GM11168 (cell line): Measurements from ENCODE around the gene FNDC10.

Experiments used
- in situ Hi-C: fragments of 300-500 bp; cut with MboI; formaldehyde crosslinking; loops from one replicate; pipeline ENCODE4 v1.12.0; 2022; ENCODE audit warnings: low sequenced_read_pairs; ENCODE audit not compliant: unreplicated experiment

The FNDC10 gene

GRCh38 chr1:1551524-1552262 lies 48.2 kb downstream of the FNDC10 start:
- in situ Hi-C loops: no loop called here

GRCh38 chr1:1550591-1551432 lies 49.1 kb downstream of the FNDC10 start:
- in situ Hi-C loops: no loop called here

- in situ Hi-C loops: no loop called here
These were observed 49.8 kb downstream of the FNDC10 start for GRCh38 chr1:1550087-1550486.

GRCh38 chr1:1548591-1548990 lies 51.3 kb downstream of the FNDC10 start:
- in situ Hi-C loops: no loop called here
